ENCODE results near the gene FNTB. TPM values are rescaled to one million over a fixed set of nuclear protein-coding genes. Genes with fewer than 3 reads are reported as not detected.
A peak's percentile ranks its signal among the peaks of the same experiment; 100 is the strongest.

Gene FNTB
- polyA plus RNA-seq, 3 donors: 12.3 to 14.2 (median 14.1) TPM

- WGBS (ENCODE audit: insufficient coverage): no CpG with 5 or more reads among the region's 3 CpGs
- peaks cover 0 to 3% (median 0%) of the 10 kb centered on the region in 3 donors for H3K27me3 Mint-ChIP-seq (ENCODE audit: low read depth in 3 of 3)
Measured at GRCh38 chr14:65053466-65053865, 66.8 kb downstream of the FNTB start.

GRCh38 chr14:65054471-65055085, 67.9 kb downstream of the FNTB start:
- Mint-ChIP-seq H3K27ac (peak overlapping the region; percentile 77 to 89 (median 82)), H3K27me3 (ENCODE audit: low read depth in 3 of 3) (peaks cover 0 to 3% (median 0%) of the 10 kb centered on the region in 3 donors), H3K36me3 (peaks cover 37 to 47% of the 10 kb centered on the region in 2 donors), H3K4me1 (peaks cover 34% of the 10 kb centered on the region), H3K4me3 (peak overlapping the region; percentile 64 to 83), H3K9me3 (peaks cover 0 to 2% (median 0%) of the 10 kb centered on the region in 7 donors)
- DNase-seq: peak; percentile 49 to 56 (median 50)
- H3K4me1 ChIP-seq (ENCODE audit: control insufficient read depth in 1 of 2, insufficient read depth in 2 of 2, low read length in 2 of 2): peaks cover 15 to 18% of the 10 kb centered on the region in 2 donors
- peak overlapping the region; percentile 71 for H3K4me2 ChIP-seq (replicated peaks; ENCODE audit: extremely low read depth, low read length, poor library complexity, severe bottlenecking)
- peaks cover 6% of the 10 kb centered on the region for H3K79me2 ChIP-seq (ENCODE audit: insufficient read depth, low read length)
- H3K27me3 ChIP-seq (ENCODE audit: control insufficient read depth in 2 of 2, insufficient read depth in 2 of 2, low read length in 2 of 2): no peaks in the 10 kb centered on the region
- H3K9ac ChIP-seq (ENCODE audit: insufficient read depth, low read length, poor library complexity, severe bottlenecking): peak overlapping the region; percentile 39
- H4K20me1 ChIP-seq (ENCODE audit: insufficient read depth, low read length): no peaks in the 10 kb centered on the region
- intact Hi-C loops (cut with micrococcal nuclease): no loop called here
- TF ChIP-seq CTCF (IDR thresholded peaks at IDR 0.05): no peak
- H3K27ac ChIP-seq (ENCODE audit: low read depth in 1 of 2, low read length in 2 of 2): peak overlapping the region; percentile 52 to 63
- no peaks in the 10 kb centered on the region for H3K9me3 ChIP-seq (replicated peaks in 1 of 2; ENCODE audit: control insufficient read depth in 1 of 2, insufficient read depth in 1 of 2, low read length in 2 of 2)
- H3K36me3 ChIP-seq (replicated peaks in 1 of 2; ENCODE audit: control insufficient read depth in 1 of 2, insufficient read depth in 2 of 2, low read length in 2 of 2): peaks cover 2 to 50% of the 10 kb centered on the region in 2 donors
- H2AFZ ChIP-seq (ENCODE audit: insufficient read depth, low read depth, low read length, poor library complexity, severe bottlenecking): peak overlapping the region; percentile 63
- peak overlapping the region; percentile 0 to 64 (median 16) for H3K4me3 ChIP-seq (replicated peaks in 1 of 3; ENCODE audit: low read depth in 2 of 3, low read length in 3 of 3)
- WGBS (ENCODE audit: insufficient coverage): 8% methylated on average over 15 of the region's 23 CpGs

More at GRCh38 chr14:65053466-65053865, 66.8 kb downstream of the FNTB start:
- Histone ChIP-seq H3K79me2 (ENCODE audit: insufficient read depth, low read length) (peaks cover 6% of the 10 kb centered on the region), H3K4me1 (ENCODE audit: control insufficient read depth in 1 of 2, insufficient read depth in 2 of 2, low read length in 2 of 2) (peaks cover 20 to 23% of the 10 kb centered on the region in 2 donors), H2AFZ (ENCODE audit: insufficient read depth, low read depth, low read length, poor library complexity, severe bottlenecking) (no peak overlapping the region), H3K9ac (ENCODE audit: insufficient read depth, low read length, poor library complexity, severe bottlenecking) (no peak overlapping the region), H4K20me1 (ENCODE audit: insufficient read depth, low read length) (no peaks in the 10 kb centered on the region), H3K4me3 (replicated peaks in 1 of 3; ENCODE audit: low read depth in 2 of 3, low read length in 3 of 3) (no peak overlapping the region), H3K27ac (ENCODE audit: low read depth in 1 of 2, low read length in 2 of 2) (peak overlapping the region in 1 of 2 donors; percentile 63), H3K4me2 (replicated peaks; ENCODE audit: extremely low read depth, low read length, poor library complexity, severe bottlenecking) (no peak overlapping the region), H3K9me3 (replicated peaks in 1 of 2; ENCODE audit: control insufficient read depth in 1 of 2, insufficient read depth in 1 of 2, low read length in 2 of 2) (no peaks in the 10 kb centered on the region), H3K36me3 (replicated peaks in 1 of 2; ENCODE audit: control insufficient read depth in 1 of 2, insufficient read depth in 2 of 2, low read length in 2 of 2) (peaks cover 2 to 39% of the 10 kb centered on the region in 2 donors), H3K27me3 (ENCODE audit: control insufficient read depth in 2 of 2, insufficient read depth in 2 of 2, low read length in 2 of 2) (no peaks in the 10 kb centered on the region)
- no peak overlapping the region for H3K4me3 Mint-ChIP-seq
- peaks cover 30 to 35% of the 10 kb centered on the region in 2 donors for H3K36me3 Mint-ChIP-seq
- TF ChIP-seq CTCF (IDR thresholded peaks at IDR 0.05): no peak
- H3K9me3 Mint-ChIP-seq: peaks cover 0 to 2% (median 0%) of the 10 kb centered on the region in 7 donors
- DNase-seq: no peak
- peaks cover 43% of the 10 kb centered on the region for H3K4me1 Mint-ChIP-seq
- H3K27ac Mint-ChIP-seq: peak overlapping the region in 1 of 7 donors; percentile 54
- intact Hi-C loops (cut with micrococcal nuclease): no loop called here

Data from CD14-positive monocyte (primary cell).